Effector CD4-positive, alpha-beta T cell (primary cell): ENCODE data around the gene MSL3.

Experiments used
- DNase-seq: peaks from one replicate; pipeline ENCODE4 v3.0.0-alpha.2; 2020

Gene MSL3

DNA sequence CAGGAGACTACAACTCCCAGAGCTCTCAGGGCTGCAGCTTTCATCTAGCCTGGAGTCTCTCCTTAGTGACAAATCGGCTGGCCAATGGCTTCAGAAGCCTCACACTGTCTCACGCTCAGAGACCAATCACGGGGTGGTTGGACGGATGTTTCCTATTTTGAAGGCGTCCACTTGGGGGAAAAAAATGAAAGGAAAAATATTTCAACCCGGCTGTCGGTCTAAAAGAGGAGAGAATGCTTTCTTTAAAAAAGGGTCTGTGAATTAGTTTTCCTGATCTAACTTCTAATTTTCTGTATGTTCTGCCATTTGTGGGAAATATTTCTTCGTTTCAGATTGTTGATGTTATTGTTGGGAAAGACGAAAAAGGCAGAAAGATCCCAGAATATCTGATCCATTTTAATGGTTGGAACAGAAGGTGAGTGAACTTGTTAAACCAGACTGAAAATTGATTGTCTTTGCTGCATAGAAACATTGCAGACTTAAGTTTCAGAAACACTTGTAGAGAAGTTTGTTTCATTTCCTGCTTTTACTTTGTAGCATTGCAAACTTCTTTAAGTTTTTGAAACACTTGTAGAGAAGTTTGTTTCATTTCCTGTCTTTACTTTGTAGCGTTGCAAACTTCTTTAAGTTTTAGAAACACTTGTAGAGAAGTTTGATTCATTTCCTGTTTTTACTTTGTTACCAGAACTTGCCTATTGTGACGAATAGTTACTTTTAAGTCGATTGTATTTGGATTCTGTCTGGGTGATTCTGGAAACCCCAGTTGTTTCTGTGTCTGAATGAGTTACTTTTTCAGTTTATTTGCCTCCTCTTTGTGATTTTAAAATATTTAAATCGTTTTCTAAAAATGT, 1.6 kb downstream of the MSL3 start:
- peak; percentile 69 for DNase-seq

- no peak for DNase-seq
These were observed 2.9 kb downstream of the MSL3 start for GRCh38 chrX:11760958-11761357.

GRCh38 chrX:11764602-11765067, 6.6 kb downstream of the MSL3 start:
- no peak for DNase-seq

GRCh38 chrX:11765449-11765848, 7.4 kb downstream of the MSL3 start:
- DNase-seq, result no peak

DNA sequence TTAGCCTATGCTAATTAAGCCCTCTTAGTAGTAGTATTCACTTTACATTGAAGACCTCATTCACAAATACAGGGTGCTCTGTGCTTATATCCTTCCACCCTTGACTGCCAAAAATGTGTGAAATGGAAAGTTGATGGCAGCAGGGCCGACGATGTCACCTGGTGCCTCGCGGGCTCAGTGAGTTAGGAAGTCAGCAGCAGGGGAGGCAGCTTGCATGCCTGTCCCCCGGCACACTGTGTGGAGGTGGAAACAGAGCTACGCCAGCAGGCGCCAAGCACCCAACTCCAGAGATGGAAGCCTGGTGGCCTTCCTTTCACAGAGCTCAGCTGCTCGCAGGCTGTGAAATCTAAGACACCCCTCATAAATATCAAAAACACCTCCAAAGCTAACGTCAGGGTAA, 8.4 kb downstream of the MSL3 start:
- no peak for DNase-seq

GRCh38 chrX:11768039-11768438, 10.0 kb downstream of the MSL3 start:
- no peak for DNase-seq

- DNase-seq, result peak; percentile 50
These were observed 12.3 kb downstream of the MSL3 start for GRCh38 chrX:11770320-11770719.

DNA sequence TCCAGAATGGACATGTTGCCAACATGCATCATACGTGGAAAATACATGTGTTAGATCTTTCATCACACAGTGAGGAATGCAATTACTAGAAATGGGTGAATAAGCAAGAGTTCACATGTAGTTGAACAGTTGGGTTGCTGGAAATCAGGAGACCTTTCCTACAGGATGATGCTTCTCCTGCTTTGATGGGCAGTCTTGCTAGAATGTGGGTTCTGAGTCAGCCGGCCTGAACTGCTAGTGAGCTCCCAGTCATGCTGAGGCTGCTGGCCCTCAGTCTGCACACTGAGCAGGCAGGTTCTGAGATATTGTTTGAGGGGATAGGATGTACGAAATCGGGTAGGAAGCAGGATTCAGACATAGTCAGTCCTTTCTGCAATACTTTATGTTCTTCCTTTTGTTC, 20.2 kb downstream of the MSL3 start:
- DNase-seq, result no peak

GRCh38 chrX:11781133-11781532, 23.1 kb downstream of the MSL3 start:
- no peak for DNase-seq

GRCh38 chrX:11781734-11782370, 23.8 kb downstream of the MSL3 start:
- DNase-seq, result no peak

GRCh38 chrX:11784543-11784942, 26.5 kb downstream of the MSL3 start:
- no peak for DNase-seq

DNA sequence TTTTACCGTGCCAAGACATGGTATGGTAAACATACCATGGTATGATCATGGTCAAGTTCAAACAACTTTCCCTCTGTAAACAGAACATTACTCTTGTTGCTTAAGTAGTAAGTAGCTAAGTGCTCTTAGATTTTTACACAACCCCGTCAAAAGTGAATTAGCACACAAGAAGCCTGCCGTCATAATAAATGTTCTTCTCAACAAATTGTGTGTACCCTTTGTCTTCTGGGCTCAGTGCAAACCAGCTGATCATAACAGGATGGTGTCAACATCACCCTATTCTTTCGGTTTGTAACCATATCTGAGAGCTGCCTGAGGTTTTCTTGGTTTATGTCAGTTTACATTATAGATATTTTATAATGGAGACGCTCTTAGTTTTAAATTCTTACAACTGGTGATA, 28.8 kb downstream of the MSL3 start:
- no peak for DNase-seq

DNA sequence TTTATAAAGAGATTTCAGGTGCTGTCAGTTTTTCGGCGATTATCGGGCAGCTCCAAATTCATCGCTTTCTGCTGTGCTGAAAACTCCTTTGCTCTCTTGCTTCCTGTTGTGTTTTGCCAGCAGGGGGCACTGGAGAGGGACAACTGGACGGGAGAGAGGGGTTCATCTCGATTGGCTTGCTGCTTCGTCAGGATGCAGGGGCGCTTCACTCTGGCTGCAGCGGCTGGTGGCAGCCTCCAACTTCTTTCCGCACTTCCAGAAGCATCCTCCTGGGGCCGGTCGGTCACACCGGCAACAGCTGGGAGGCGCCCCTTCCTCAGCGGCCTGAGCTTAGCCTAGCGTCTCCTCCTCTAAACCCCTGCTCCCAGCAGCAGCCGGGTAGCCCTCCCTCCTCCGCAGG, 29.5 kb downstream of the MSL3 start:
- DNase-seq, result peak; percentile 64

DNA sequence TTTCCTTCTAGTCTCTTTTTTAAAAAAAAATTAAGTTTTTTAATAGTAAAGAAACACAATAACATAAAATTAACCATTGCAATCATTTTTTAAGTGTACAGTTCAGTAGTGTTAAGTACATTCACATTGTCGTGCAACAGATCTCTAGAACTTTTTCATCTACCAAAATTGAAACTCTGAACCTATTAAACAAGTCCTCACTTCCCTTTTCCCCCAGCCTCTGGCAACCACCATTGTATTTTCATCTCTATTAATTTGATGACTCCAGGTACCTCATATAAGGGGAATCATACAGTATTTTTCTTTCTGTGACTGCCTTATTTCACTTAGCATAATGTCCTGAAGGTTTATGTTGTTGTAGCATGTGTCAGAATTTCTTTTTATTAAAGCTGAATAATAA, 31.8 kb downstream of the MSL3 start:
- DNase-seq, result no peak

DNA sequence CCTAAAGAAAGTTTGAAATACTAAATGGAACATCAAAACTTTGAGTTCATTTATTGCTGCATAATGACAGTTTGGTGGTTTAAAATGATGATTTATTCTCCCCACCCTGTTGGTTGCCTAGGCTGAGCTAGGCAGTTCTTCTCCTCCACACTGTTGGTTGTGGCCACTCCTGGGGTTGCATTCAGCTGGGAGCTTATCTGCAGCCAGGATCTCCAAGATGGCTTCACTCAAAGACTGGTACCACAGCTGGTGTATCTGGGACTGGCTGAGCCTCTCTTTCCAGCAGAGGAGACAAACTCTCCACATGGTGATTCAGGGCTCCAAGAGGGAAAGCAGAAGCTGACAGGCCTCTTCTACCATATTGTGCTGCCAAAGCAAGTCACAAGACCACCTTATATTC, 33.1 kb downstream of the MSL3 start:
- DNase-seq, result no peak

DNA sequence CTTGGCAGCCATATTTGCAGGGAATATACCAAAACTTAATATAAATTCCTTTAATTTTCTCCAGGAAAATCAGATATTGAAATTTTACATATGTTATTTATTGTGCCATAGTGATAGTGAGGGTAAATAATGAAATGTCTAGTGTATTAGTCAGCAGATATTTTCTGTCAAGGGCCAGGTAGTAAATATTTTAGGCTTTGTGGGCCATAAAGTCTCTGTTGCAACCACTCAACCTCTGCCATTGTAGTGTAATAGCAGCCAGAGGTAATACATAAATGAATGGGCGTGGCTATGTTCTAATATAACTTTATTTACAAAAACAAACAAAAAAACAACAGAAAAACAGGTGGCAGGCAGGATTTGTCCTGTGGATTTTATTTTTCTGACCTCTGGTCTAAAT, 33.5 kb downstream of the MSL3 start:
- DNase-seq, result no peak

GRCh38 chrX:11792461-11793421, 34.7 kb downstream of the MSL3 start:
- peak; percentile 18 for DNase-seq

- DNase-seq, result no peak
These were observed 35.7 kb downstream of the MSL3 start for GRCh38 chrX:11793734-11794133.

DNA sequence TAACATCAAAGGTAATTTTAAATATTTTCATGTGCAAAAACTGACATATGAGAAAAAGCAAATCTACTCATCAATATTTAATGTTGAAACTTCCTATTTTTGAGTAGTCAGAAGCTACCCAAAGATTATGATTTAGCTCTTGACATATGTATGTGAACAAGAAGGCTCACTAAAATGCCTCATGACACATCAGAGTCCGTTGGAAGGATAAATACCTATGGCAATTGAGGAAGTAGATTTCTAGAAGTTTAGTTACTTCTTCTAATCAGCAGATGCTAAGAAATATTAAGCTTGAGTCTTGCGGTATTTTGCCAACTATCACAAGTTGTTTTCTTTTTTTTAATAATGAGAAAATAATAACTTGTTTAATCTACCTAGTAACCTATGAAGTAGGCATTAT, 55.3 kb downstream of the MSL3 start:
- DNase-seq, result no peak
